HepG2 (cell line): ENCODE measurements around the gene GFPT2. TPM values are rescaled to one million over a fixed set of nuclear protein-coding genes. Genes with fewer than 3 reads are reported as not detected.

ENCODE experiments used
- ATAC-seq: fragments of 200-7000 bp; cut with Tn5 transposase; 3 replicates; pipeline ENCODE4 v1.9.1; 2020; ENCODE audit warnings: mild to moderate bottlenecking, moderate library complexity
- BruUV-seq: library from RNA; stranded (reverse); fragments of 400-500 nt; replicated peaks from 2 replicates; lab custom pipeline; 2021; lab: Mats Ljungman, UMichigan
- CTCF ChIA-PET: fragments of 300-600 bp; formaldehyde crosslinking; extraction: SDS; loops from one replicate; lab custom pipeline; 2021; ENCODE audit warnings: low total read pairs, inconsistent platforms, low intra/inter-chr PET ratio; lab: Yijun Ruan, JAX
- POLR2A ChIA-PET: fragments of 350-600 bp; sonication (Branson Sonifier 250); formaldehyde crosslinking; loops from one replicate; lab custom pipeline; 2020; ENCODE audit warnings: antibody characterized with exemption, inconsistent platforms; lab: Yijun Ruan, JAX
- DNase-seq: peaks from one replicate; pipeline ENCODE4 v3.0.0-alpha.2; 2015; ENCODE audit warnings: low spot score
- FAIRE-seq: peaks from 3 replicates; lab custom pipeline; 2011; peaks lifted over from hg19 to GRCh38; lab: Jason Lieb, UNC
- H2AFZ ChIP-seq: one replicate; pipeline ENCODE4 v1.6.1; 2011; ENCODE audit warnings: low read length, inconsistent platforms
- H3K27ac ChIP-seq: fragments of 300-600 bp; 3 replicates; pipeline ENCODE4 v1.8.0; 2011; ENCODE audit warnings: mixed run types, mild to moderate bottlenecking, mixed read lengths, low read length, inconsistent platforms; ENCODE audit not compliant: insufficient read depth; ENCODE audit errors: extremely low read length
- H3K27me3 ChIP-seq, 2 experiments: fragments of 200-600 bp in 1 of 2; 2 replicates in 1 of 2; 3 replicates in 1 of 2; pipeline versions ENCODE4 v1.6.0 to v1.8.0; 2011; ENCODE audit warnings: low read length in 2 of 2, mild to moderate bottlenecking in 2 of 2, moderate library complexity in 2 of 2, inconsistent platforms in 1 of 2; ENCODE audit not compliant: insufficient read depth in 2 of 2, control insufficient read depth in 1 of 2
- H3K36me3 ChIP-seq, 2 experiments: fragments of 200-600 bp in 1 of 2; replicated peaks in 1 of 2; 2 replicates in 1 of 2; 3 replicates in 1 of 2; pipeline versions ENCODE4 v1.5.1 to v1.8.0; 2011; ENCODE audit warnings: low read length in 2 of 2, inconsistent platforms in 1 of 2; ENCODE audit not compliant: insufficient read depth in 2 of 2, control insufficient read depth in 1 of 2
- H3K4me1 ChIP-seq: 2 replicates; pipeline ENCODE4 v1.5.1; 2012; ENCODE audit warnings: low read length, inconsistent platforms; ENCODE audit not compliant: insufficient read depth
- H3K4me2 ChIP-seq: 2 replicates; pipeline ENCODE4 v1.6.0; 2011; ENCODE audit warnings: low read depth, low read length, inconsistent platforms
- H3K4me3 ChIP-seq, 3 experiments: fragments of 200-600 bp in 1 of 3; sonication (generic), shearing (Covaris generic) in 1 of 3; replicated peaks in 1 of 3; 2 replicates each; pipeline ENCODE4 v1.5.1; 2011 to 2016; ENCODE audit warnings: low read length in 3 of 3, inconsistent platforms in 2 of 3, low read depth in 2 of 3, mild to moderate bottlenecking in 2 of 3, control low read depth in 1 of 3, mixed read lengths in 1 of 3; ENCODE audit not compliant: insufficient read depth in 1 of 3
- H3K79me2 ChIP-seq: one replicate; pipeline ENCODE4 v1.6.1; 2011; ENCODE audit warnings: low read length, inconsistent platforms; ENCODE audit not compliant: insufficient read depth
- H3K9ac ChIP-seq: 2 replicates; pipeline ENCODE4 v1.6.0; 2011; ENCODE audit warnings: mild to moderate bottlenecking, low read depth, low read length, inconsistent platforms; ENCODE audit not compliant: insufficient read depth
- H3K9me3 ChIP-seq: 2 replicates; pipeline ENCODE4 v1.5.1; 2012; ENCODE audit warnings: mild to moderate bottlenecking, low read length
- H4K20me1 ChIP-seq: 2 replicates; pipeline ENCODE4 v1.6.0; 2011; ENCODE audit warnings: inconsistent platforms, mild to moderate bottlenecking, low read length, moderate library complexity; ENCODE audit not compliant: insufficient read depth
- BCLAF1 ChIP-seq: fragments of 450-650 bp; IDR thresholded peaks from 2 replicates; pipeline ENCODE4 v1.6.1; 2017; ENCODE audit warnings: mild to moderate bottlenecking
- BHLHE40 ChIP-seq: IDR thresholded peaks from 2 replicates; pipeline ENCODE4 v1.6.1; 2011; ENCODE audit warnings: low read length, improper control_type of control experiment
- DDIT3 ChIP-seq: sonication (generic); formaldehyde crosslinking; IDR thresholded peaks from 2 replicates; pipeline ENCODE4 v1.4.0; 2020; ENCODE audit warnings: mild to moderate bottlenecking, missing genetic modification reagents
- KAT8 ChIP-seq: IDR thresholded peaks from 2 replicates; pipeline ENCODE4 v1.6.1; 2016; ENCODE audit warnings: missing genetic modification reagents, missing compliant biosample characterization
- MTA3 ChIP-seq: sonication (generic); formaldehyde crosslinking; IDR thresholded peaks from 2 replicates; pipeline ENCODE4 v1.4.0; 2020; ENCODE audit warnings: missing genetic modification reagents
- ZBTB1 ChIP-seq: sonication (generic); formaldehyde crosslinking; IDR thresholded peaks from 2 replicates; pipeline ENCODE4 v1.4.0; 2020; ENCODE audit warnings: missing genetic modification reagents, borderline replicate concordance
- ZNF256 ChIP-seq: sonication (generic); formaldehyde crosslinking; conservative IDR thresholded peaks from 2 replicates; pipeline ENCODE4 v1.4.0; 2020; ENCODE audit warnings: missing genetic modification reagents
- ZNF329 ChIP-seq: sonication (generic); formaldehyde crosslinking; IDR thresholded peaks from 2 replicates; pipeline ENCODE4 v1.9.0; 2021; ENCODE audit warnings: low read depth, mild to moderate bottlenecking, missing genetic modification reagents
- ZNF432 ChIP-seq: sonication (generic); formaldehyde crosslinking; IDR thresholded peaks from 2 replicates; pipeline ENCODE4 v1.5.0; 2020; ENCODE audit warnings: missing genetic modification reagents, mild to moderate bottlenecking, borderline replicate concordance
- ZNF7 ChIP-seq: IDR thresholded peaks from 2 replicates; pipeline ENCODE4 v1.6.1; 2016; ENCODE audit warnings: missing biosample characterization, missing genetic modification reagents
- WGBS: methylation state at CpG from one replicate; pipeline ENCODE4 v1.1.6; 2017; ENCODE audit warnings: low lambda C conversion rate; 5-methylcytosine and 5-hydroxymethylcytosine counted together
- in situ Hi-C: cut with HindIII; loops from 2 replicates; pipeline ENCODE4 v1.10.0; 2017; ENCODE audit warnings: low pct_unique_long_range_greater_than_20kb; ENCODE audit not compliant: extremely low pct_ligation_motif_present
- intact Hi-C: fragments of 100-400 bp; cut with micrococcal nuclease; formaldehyde crosslinking; loops from one replicate; pipeline ENCODE4 v1.10.0; 2022; ENCODE audit not compliant: unreplicated experiment
- polyA plus RNA-seq, 8 experiments: library from polyadenylated mRNA; depleted of rRNA in 3 of 8; stranded (reverse) in 7 of 8; unstranded in 1 of 8; fragments of >200 nt; fragmentation: Illumina TruSeq in 4 of 8; extraction: Trizol in 4 of 8; gene quantifications; 2 replicates each; pipeline versions ENCODE4 v1.2.1 to v1.2.3, GENCODE V29; 2011 to 2016; ENCODE audit warnings: low read depth in 4 of 8, missing spikeins in 1 of 8, mixed read lengths in 1 of 8; ENCODE audit not compliant: insufficient read depth in 1 of 8
- total RNA-seq, 5 experiments: library from RNA; depleted of rRNA; stranded (reverse); fragments of >200 nt; fragmentation: Illumina TruSeq; extraction: Trizol; gene quantifications; 2 replicates each; pipeline ENCODE4 v1.2.3, GENCODE V29; 2016; ENCODE audit warnings: low read depth in 1 of 5

GFPT2 gene
- total and polyA plus RNA-seq, 2 of the 13 experiments (the other 11 are each of a cell fraction or from before 2014, with no cell fraction given), result 0.18 TPM

GRCh38 chr5:180382926-180383325 lies 29.8 kb upstream of the GFPT2 start (continued):
- TF ChIP-seq BCLAF1 (no peak), ZNF7 (no peak), DDIT3 (CRISPR knock-in tag) (no peak), KAT8 (no peak), MTA3 (CRISPR knock-in tag) (no peak), ZNF432 (CRISPR knock-in tag) (no peak), BHLHE40 (no peak), ZBTB1 (CRISPR knock-in tag) (no peak)

- Histone ChIP-seq H3K27me3 (peaks cover 8 to 51% of the 10 kb centered on the region in 2 experiments), H2AFZ (no peak overlapping the region), H3K4me3 (no peak overlapping the region), H3K4me2 (no peak overlapping the region), H3K4me1 (no peaks in the 10 kb centered on the region), H4K20me1 (no peaks in the 10 kb centered on the region), H3K9ac (no peak overlapping the region), H3K36me3 (no peaks in the 10 kb centered on the region), H3K79me2 (no peaks in the 10 kb centered on the region), H3K9me3 (no peaks in the 10 kb centered on the region), H3K27ac (no peak overlapping the region)
- no peak for ATAC-seq
- ChIA-PET CTCF (no interaction called here), POLR2A (no interaction called here)
- FAIRE-seq, result no peak
- TF ChIP-seq ZNF329 (peak; percentile 90), ZNF256 (no peak)
- 23% methylated on average over 13 of the region's 13 CpGs for WGBS
- in situ Hi-C loops (no loop called here), intact Hi-C loops (no loop called here)
- BruUV-seq, result no TSS peak
- no peak for DNase-seq
Measured at GRCh38 chr5:180381851-180382480, 28.8 kb upstream of the GFPT2 start.
